GM18505 (cell line): ENCODE measurements around the gene FUS.

ENCODE experiments used
- ATAC-seq: cut with Tn5 transposase; IDR thresholded peaks from one replicate; pipeline ENCODE4 v1.9.1; 2021; ENCODE audit not compliant: unreplicated experiment
- POLR2A ChIP-seq: IDR thresholded peaks from 4 replicates; pipeline ENCODE4 v1.6.1; 2011; ENCODE audit warnings: borderline replicate concordance; ENCODE audit not compliant: insufficient read depth, insufficient read length; ENCODE audit errors: extremely low read depth

Gene FUS

GRCh38 chr16:31213877-31214707, 34.2 kb downstream of the FUS start, which contains the start of gene TRIM72:
TSS of gene TRIM72 (plus strand) at chr16:31214119. CDS start at chr16:31214739, 620 bp downstream.
- no peak for ATAC-seq
- TF ChIP-seq POLR2A = no peak

- TF ChIP-seq POLR2A = no peak
- no peak for ATAC-seq
Observed at GRCh38 chr16:31214708-31215286, 34.9 kb downstream of the FUS start.

- TF ChIP-seq POLR2A = no peak
- ATAC-seq = no peak
Observed at GRCh38 chr16:31215287-31216162, 35.6 kb downstream of the FUS start.

GRCh38 chr16:31216422-31217135, 36.6 kb downstream of the FUS start, which contains the start of gene PYDC1:
TSS of gene PYDC1 (minus strand) at chr16:31217135. CDS start at chr16:31217028, 107 bp downstream.
- ATAC-seq = no peak
- TF ChIP-seq POLR2A = no peak

GRCh38 chr16:31217136-31217530, 37.2 kb downstream of the FUS start:
- ATAC-seq = no peak
- TF ChIP-seq POLR2A = no peak

- ATAC-seq = no peak
- TF ChIP-seq POLR2A = no peak
Observed at GRCh38 chr16:31219154-31219741, 39.3 kb downstream of the FUS start.

GRCh38 chr16:31221357-31222160, 41.6 kb downstream of the FUS start:
- no peak for ATAC-seq
- TF ChIP-seq POLR2A = no peak

GRCh38 chr16:31223044-31223443, 43.1 kb downstream of the FUS start:
- no peak for ATAC-seq

GRCh38 chr16:31224092-31224955, 44.4 kb downstream of the FUS start:
- no peak for TF ChIP-seq POLR2A
- no peak for ATAC-seq

More at GRCh38 chr16:31223044-31223443, 43.1 kb downstream of the FUS start:
- TF ChIP-seq POLR2A = no peak

GRCh38 chr16:31225193-31225592, 45.3 kb downstream of the FUS start:
- no peak for ATAC-seq
- TF ChIP-seq POLR2A = no peak

- ATAC-seq = no peak
- no peak for TF ChIP-seq POLR2A
Observed at GRCh38 chr16:31228206-31228605, 48.3 kb downstream of the FUS start.
